ENCODE data around the gene DACH2.

DNA sequence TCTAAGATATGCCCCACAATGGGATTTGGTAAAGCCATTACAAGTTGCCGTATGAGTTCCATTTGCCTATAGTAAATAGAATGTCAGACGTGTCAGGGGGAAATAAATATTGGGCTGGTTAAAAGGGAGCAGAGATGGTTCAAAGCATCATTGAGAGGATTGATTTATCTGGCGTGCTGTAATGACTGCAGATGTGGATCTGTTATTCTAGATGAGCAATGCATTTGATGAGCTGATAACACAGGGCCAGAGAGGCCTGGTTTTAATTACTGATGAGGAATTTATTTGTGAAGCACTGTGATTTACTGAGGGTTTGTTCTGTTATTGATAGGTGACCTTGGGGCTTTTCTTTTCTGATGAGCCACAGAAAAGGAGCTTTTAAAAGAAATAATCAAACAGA is 62.5 kb downstream of the DACH2 start:
- TF ChIP-seq, protein P1, sequence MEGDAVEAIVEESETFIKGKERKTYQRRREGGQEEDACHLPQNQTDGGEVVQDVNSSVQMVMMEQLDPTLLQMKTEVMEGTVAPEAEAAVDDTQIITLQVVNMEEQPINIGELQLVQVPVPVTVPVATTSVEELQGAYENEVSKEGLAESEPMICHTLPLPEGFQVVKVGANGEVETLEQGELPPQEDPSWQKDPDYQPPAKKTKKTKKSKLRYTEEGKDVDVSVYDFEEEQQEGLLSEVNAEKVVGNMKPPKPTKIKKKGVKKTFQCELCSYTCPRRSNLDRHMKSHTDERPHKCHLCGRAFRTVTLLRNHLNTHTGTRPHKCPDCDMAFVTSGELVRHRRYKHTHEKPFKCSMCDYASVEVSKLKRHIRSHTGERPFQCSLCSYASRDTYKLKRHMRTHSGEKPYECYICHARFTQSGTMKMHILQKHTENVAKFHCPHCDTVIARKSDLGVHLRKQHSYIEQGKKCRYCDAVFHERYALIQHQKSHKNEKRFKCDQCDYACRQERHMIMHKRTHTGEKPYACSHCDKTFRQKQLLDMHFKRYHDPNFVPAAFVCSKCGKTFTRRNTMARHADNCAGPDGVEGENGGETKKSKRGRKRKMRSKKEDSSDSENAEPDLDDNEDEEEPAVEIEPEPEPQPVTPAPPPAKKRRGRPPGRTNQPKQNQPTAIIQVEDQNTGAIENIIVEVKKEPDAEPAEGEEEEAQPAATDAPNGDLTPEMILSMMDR (IDR thresholded peaks at IDR 0.05 in 2 of 3, conservative IDR thresholded peaks at IDR 0.05 in 1 of 3; ENCODE audit: insufficient read depth in 2 of 3, low read depth in 1 of 3, low read length in 3 of 3) = no peak
- TF ChIP-seq, protein P2, sequence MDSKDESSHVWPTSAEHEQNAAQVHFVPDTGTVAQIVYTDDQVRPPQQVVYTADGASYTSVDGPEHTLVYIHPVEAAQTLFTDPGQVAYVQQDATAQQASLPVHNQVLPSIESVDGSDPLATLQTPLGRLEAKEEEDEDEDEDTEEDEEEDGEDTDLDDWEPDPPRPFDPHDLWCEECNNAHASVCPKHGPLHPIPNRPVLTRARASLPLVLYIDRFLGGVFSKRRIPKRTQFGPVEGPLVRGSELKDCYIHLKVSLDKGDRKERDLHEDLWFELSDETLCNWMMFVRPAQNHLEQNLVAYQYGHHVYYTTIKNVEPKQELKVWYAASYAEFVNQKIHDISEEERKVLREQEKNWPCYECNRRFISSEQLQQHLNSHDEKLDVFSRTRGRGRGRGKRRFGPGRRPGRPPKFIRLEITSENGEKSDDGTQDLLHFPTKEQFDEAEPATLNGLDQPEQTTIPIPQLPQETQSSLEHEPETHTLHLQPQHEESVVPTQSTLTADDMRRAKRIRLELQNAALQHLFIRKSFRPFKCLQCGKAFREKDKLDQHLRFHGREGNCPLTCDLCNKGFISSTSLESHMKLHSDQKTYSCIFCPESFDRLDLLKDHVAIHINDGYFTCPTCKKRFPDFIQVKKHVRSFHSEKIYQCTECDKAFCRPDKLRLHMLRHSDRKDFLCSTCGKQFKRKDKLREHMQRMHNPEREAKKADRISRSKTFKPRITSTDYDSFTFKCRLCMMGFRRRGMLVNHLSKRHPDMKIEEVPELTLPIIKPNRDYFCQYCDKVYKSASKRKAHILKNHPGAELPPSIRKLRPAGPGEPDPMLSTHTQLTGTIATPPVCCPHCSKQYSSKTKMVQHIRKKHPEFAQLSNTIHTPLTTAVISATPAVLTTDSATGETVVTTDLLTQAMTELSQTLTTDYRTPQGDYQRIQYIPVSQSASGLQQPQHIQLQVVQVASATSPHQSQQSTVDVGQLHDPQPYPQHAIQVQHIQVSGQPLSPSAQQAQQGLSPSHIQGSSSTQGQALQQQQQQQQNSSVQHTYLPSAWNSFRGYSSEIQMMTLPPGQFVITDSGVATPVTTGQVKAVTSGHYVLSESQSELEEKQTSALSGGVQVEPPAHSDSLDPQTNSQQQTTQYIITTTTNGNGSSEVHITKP (IDR thresholded peaks at IDR 0.05; ENCODE audit: partially characterized antibody) = no peak
- TF ChIP-seq BRCA1 (IDR thresholded peaks at IDR 0.05) (no peak), BRCA1 (CRISPR knock-in tag; IDR thresholded peaks at IDR 0.05) (no peak), HDAC2 (IDR thresholded peaks at IDR 0.05) (no peak), CBX1 (IDR thresholded peaks at IDR 0.05; ENCODE audit: low read depth) (no peak), KDM1A (IDR thresholded peaks at IDR 0.05) (no peak), SMAD1 (IDR thresholded peaks at IDR 0.05; ENCODE audit: low read depth, low read length, partially characterized antibody) (no peak), ZNF785 (CRISPR knock-in tag; IDR thresholded peaks at IDR 0.05) (no peak), RBM14 (IDR thresholded peaks at IDR 0.05; ENCODE audit: borderline replicate concordance, insufficient read depth, low read depth, low read length) (no peak)
- TF ChIP-seq, protein P3, sequence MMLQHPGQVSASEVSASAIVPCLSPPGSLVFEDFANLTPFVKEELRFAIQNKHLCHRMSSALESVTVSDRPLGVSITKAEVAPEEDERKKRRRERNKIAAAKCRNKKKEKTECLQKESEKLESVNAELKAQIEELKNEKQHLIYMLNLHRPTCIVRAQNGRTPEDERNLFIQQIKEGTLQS (IDR thresholded peaks at IDR 0.05) = no peak
- TF ChIP-seq, protein P3 (CRISPR knock-in tag; conservative IDR thresholded peaks at IDR 0.05) = no peak
- TF ChIP-seq, protein P4, sequence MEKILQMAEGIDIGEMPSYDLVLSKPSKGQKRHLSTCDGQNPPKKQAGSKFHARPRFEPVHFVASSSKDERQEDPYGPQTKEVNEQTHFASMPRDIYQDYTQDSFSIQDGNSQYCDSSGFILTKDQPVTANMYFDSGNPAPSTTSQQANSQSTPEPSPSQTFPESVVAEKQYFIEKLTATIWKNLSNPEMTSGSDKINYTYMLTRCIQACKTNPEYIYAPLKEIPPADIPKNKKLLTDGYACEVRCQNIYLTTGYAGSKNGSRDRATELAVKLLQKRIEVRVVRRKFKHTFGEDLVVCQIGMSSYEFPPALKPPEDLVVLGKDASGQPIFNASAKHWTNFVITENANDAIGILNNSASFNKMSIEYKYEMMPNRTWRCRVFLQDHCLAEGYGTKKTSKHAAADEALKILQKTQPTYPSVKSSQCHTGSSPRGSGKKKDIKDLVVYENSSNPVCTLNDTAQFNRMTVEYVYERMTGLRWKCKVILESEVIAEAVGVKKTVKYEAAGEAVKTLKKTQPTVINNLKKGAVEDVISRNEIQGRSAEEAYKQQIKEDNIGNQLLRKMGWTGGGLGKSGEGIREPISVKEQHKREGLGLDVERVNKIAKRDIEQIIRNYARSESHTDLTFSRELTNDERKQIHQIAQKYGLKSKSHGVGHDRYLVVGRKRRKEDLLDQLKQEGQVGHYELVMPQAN (IDR thresholded peaks at IDR 0.05; ENCODE audit: borderline replicate concordance) = no peak
- TF ChIP-seq, protein P5, sequence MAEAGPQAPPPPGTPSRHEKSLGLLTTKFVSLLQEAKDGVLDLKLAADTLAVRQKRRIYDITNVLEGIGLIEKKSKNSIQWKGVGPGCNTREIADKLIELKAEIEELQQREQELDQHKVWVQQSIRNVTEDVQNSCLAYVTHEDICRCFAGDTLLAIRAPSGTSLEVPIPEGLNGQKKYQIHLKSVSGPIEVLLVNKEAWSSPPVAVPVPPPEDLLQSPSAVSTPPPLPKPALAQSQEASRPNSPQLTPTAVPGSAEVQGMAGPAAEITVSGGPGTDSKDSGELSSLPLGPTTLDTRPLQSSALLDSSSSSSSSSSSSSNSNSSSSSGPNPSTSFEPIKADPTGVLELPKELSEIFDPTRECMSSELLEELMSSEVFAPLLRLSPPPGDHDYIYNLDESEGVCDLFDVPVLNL (CRISPR knock-in tag; IDR thresholded peaks at IDR 0.05; ENCODE audit: low read depth) = no peak

All from K562 (cell line).